Pulmonary artery endothelial cell (primary cell): ENCODE measurements around the gene SNX18. TPM values are rescaled to one million over a fixed set of nuclear protein-coding genes. Genes with fewer than 3 reads are reported as not detected.

Source experiments
- DNase-seq: peaks from one replicate; pipeline ENCODE4 v3.0.0-alpha.2; 2011; ENCODE audit warnings: low read depth, low spot score
- total RNA-seq: library from RNA; depleted of rRNA; stranded (reverse); fragments of >200 nt; gene quantifications from 2 replicates; pipeline ENCODE4 v1.2.3, GENCODE V29; 2014

The SNX18 gene
- total RNA-seq, 1 donor from 2014 or later, result 42.1 TPM

- no peak for DNase-seq
Observed at GRCh38 chr5:54540286-54540685, 22.7 kb downstream of the SNX18 start.

- DNase-seq, result no peak
Observed at GRCh38 chr5:54541823-54542783, 24.5 kb downstream of the SNX18 start.

GRCh38 chr5:54544044-54544443 is 26.5 kb downstream of the SNX18 start:
- no peak for DNase-seq

GRCh38 chr5:54545796-54546195 is 28.2 kb downstream of the SNX18 start:
- DNase-seq, result no peak

- DNase-seq, result no peak
Observed at GRCh38 chr5:54547711-54548250, 30.2 kb downstream of the SNX18 start.

- no peak for DNase-seq
Observed at GRCh38 chr5:54548565-54548964, 31.0 kb downstream of the SNX18 start.

GRCh38 chr5:54551292-54551691 is 33.7 kb downstream of the SNX18 start:
- DNase-seq, result no peak

- DNase-seq, result no peak
Observed at GRCh38 chr5:54551926-54552325, 34.4 kb downstream of the SNX18 start.

- no peak for DNase-seq
Observed at GRCh38 chr5:54552446-54552845, 34.9 kb downstream of the SNX18 start.

- DNase-seq, result no peak
Observed at GRCh38 chr5:54553659-54554207, 36.2 kb downstream of the SNX18 start.

GRCh38 chr5:54556141-54556540 is 38.6 kb downstream of the SNX18 start:
- DNase-seq, result no peak

- peak; percentile 41 for DNase-seq
Observed at GRCh38 chr5:54558362-54558761, 40.8 kb downstream of the SNX18 start.

GRCh38 chr5:54561651-54562050 is 44.1 kb downstream of the SNX18 start:
- peak; percentile 43 for DNase-seq

- DNase-seq, result no peak
Observed at GRCh38 chr5:54563083-54563761, 45.7 kb downstream of the SNX18 start.

GRCh38 chr5:54567996-54568395 is 50.4 kb downstream of the SNX18 start:
- no peak for DNase-seq

- peak; percentile 59 for DNase-seq
Observed at GRCh38 chr5:54570916-54571315, 53.4 kb downstream of the SNX18 start.

GRCh38 chr5:54571462-54571861 is 53.9 kb downstream of the SNX18 start:
- DNase-seq, result no peak

- no peak for DNase-seq
Observed at GRCh38 chr5:54573812-54574489, 56.4 kb downstream of the SNX18 start.

- DNase-seq, result no peak
Observed at GRCh38 chr5:54577528-54577927, 60.0 kb downstream of the SNX18 start.

GRCh38 chr5:54577937-54578653 is 60.5 kb downstream of the SNX18 start:
- no peak for DNase-seq
